GM23338 (cell line): ENCODE results near the gene UBL5. TPM values are rescaled to one million over a fixed set of nuclear protein-coding genes. Genes with fewer than 3 reads are reported as not detected.

Experiments
- ATAC-seq: fragments of 200-7000 bp; cut with Tn5 transposase; 3 replicates; pipeline ENCODE4 v1.9.1; 2020
- DNase-seq: peaks from one replicate; pipeline ENCODE4 v3.0.0-alpha.2; 2015; ENCODE audit warnings: low spot score
- H2AFZ ChIP-seq: fragments of 200-600 bp; sonication (generic); 2 replicates; pipeline ENCODE4 v1.8.0; 2016; ENCODE audit warnings: antibody characterized with exemption, mild to moderate bottlenecking, moderate library complexity
- H3F3A ChIP-seq: fragments of 200-600 bp; sonication (generic); replicated peaks from 2 replicates; pipeline ENCODE4 v1.8.0; 2017; ENCODE audit warnings: antibody characterized with exemption, mixed run types, low read depth
- H3K27ac ChIP-seq: fragments of 200-600 bp; sonication (generic); 2 replicates; pipeline ENCODE4 v1.6.1; 2016; ENCODE audit warnings: low read depth
- H3K27me3 ChIP-seq: fragments of 200-600 bp; sonication (generic); 2 replicates; pipeline ENCODE4 v1.8.0; 2016; ENCODE audit warnings: mild to moderate bottlenecking, mixed run types, moderate library complexity; ENCODE audit not compliant: insufficient read depth
- H3K36me3 ChIP-seq: fragments of 200-600 bp; sonication (generic); 2 replicates; pipeline ENCODE4 v1.8.0; 2016; ENCODE audit warnings: mild to moderate bottlenecking; ENCODE audit not compliant: insufficient read depth
- H3K4me1 ChIP-seq: fragments of 200-600 bp; sonication (generic); 2 replicates; pipeline ENCODE4 v1.8.0; 2016; ENCODE audit warnings: mild to moderate bottlenecking, moderate library complexity; ENCODE audit not compliant: insufficient read depth
- H3K4me2 ChIP-seq: fragments of 200-600 bp; sonication (generic); 2 replicates; pipeline ENCODE4 v1.7.1; 2017; ENCODE audit warnings: mixed run types
- H3K4me3 ChIP-seq: fragments of 200-600 bp; sonication (generic); 2 replicates; pipeline ENCODE4 v1.6.1; 2016; ENCODE audit warnings: mixed run types
- H3K79me2 ChIP-seq: fragments of 200-600 bp; sonication (generic); replicated peaks from 2 replicates; pipeline ENCODE4 v1.8.0; 2017; ENCODE audit warnings: mild to moderate bottlenecking; ENCODE audit not compliant: insufficient read depth
- H3K9me2 ChIP-seq: fragments of 200-600 bp; sonication (generic); 2 replicates; pipeline ENCODE4 v1.8.0; 2017; ENCODE audit not compliant: insufficient read depth
- H4K20me1 ChIP-seq: fragments of 200-600 bp; sonication (generic); replicated peaks from 2 replicates; pipeline ENCODE4 v1.8.0; 2017; ENCODE audit warnings: mild to moderate bottlenecking; ENCODE audit not compliant: insufficient read depth
- H3K27ac Mint-ChIP-seq: 2 replicates; pipeline ENCODE4 v1.8.0; 2020; ENCODE audit warnings: inconsistent platforms, mild to moderate bottlenecking, moderate library complexity, mixed read lengths
- H3K27me3 Mint-ChIP-seq: 3 replicates; pipeline ENCODE4 v1.8.0; 2022; ENCODE audit warnings: low read depth, mild to moderate bottlenecking, moderate library complexity, mixed read lengths, inconsistent platforms; ENCODE audit not compliant: insufficient read depth, poor library complexity
- H3K36me3 Mint-ChIP-seq: 3 replicates; pipeline ENCODE4 v1.8.0; 2021; ENCODE audit warnings: low read depth, mild to moderate bottlenecking, inconsistent platforms, moderate library complexity, mixed read lengths
- H3K4me1 Mint-ChIP-seq: 3 replicates; pipeline ENCODE4 v1.8.0; 2020; ENCODE audit warnings: mild to moderate bottlenecking, inconsistent platforms, mixed read lengths
- H3K4me3 Mint-ChIP-seq: 3 replicates; pipeline ENCODE4 v1.8.0; 2021; ENCODE audit warnings: moderate library complexity, mild to moderate bottlenecking, inconsistent platforms, mixed read lengths
- H3K9me3 Mint-ChIP-seq: 3 replicates; pipeline ENCODE4 v1.8.0; 2020; ENCODE audit warnings: moderate library complexity, mild to moderate bottlenecking, inconsistent platforms, mixed read lengths
- CREB1 ChIP-seq: fragments of 250-450 bp; sonication (Bioruptor Pico); IDR thresholded peaks from 2 replicates; pipeline ENCODE4 v1.5.0; 2020; ENCODE audit warnings: low read depth, mild to moderate bottlenecking, moderate library complexity
- CTCF ChIP-seq, 2 experiments: fragments of 200-600 bp in 1 of 2; sonication (generic) in 1 of 2; conservative IDR thresholded peaks; 2 replicates each; pipeline versions ENCODE4 v1.5.1 to v1.6.1; 2016 to 2017; ENCODE audit warnings: antibody characterized with exemption in 2 of 2, low read depth in 2 of 2, mild to moderate bottlenecking in 2 of 2, moderate library complexity in 1 of 2
- ETS1 ChIP-seq: IDR thresholded peaks from 2 replicates; pipeline ENCODE4 v1.6.1; 2016; ENCODE audit warnings: antibody characterized with exemption
- EZH2 ChIP-seq: fragments of 200-600 bp; sonication (generic); IDR thresholded peaks from one replicate; pipeline ENCODE4 v1.8.0; 2017; ENCODE audit warnings: antibody characterized with exemption, mild to moderate bottlenecking, low read depth; ENCODE audit not compliant: unreplicated experiment
- EZH2phosphoT487 ChIP-seq: fragments of 200-600 bp; sonication (generic); IDR thresholded peaks from one replicate; pipeline ENCODE4 v1.8.1; 2018; ENCODE audit warnings: antibody characterized with exemption; ENCODE audit not compliant: unreplicated experiment
- JUNB ChIP-seq: IDR thresholded peaks from one replicate; pipeline ENCODE4 v1.6.1; 2016; ENCODE audit warnings: antibody characterized with exemption; ENCODE audit not compliant: unreplicated experiment
- NANOG ChIP-seq: IDR thresholded peaks from 2 replicates; pipeline ENCODE4 v1.6.1; 2016; ENCODE audit warnings: antibody characterized with exemption, borderline replicate concordance
- POLR2AphosphoS5 ChIP-seq: IDR thresholded peaks from 2 replicates; pipeline ENCODE4 v1.6.1; 2016; ENCODE audit warnings: antibody characterized with exemption, low read depth
- REST ChIP-seq: IDR thresholded peaks from one replicate; pipeline ENCODE4 v1.6.1; 2018; ENCODE audit warnings: antibody characterized with exemption; ENCODE audit not compliant: unreplicated experiment
- STAT1 ChIP-seq: IDR thresholded peaks from one replicate; pipeline ENCODE4 v1.6.1; 2016; ENCODE audit warnings: antibody characterized with exemption; ENCODE audit not compliant: unreplicated experiment
- ZNF114 ChIP-seq: fragments of 250-450 bp; sonication (Bioruptor Pico); IDR thresholded peaks from 2 replicates; pipeline ENCODE4 v1.5.0; 2020; ENCODE audit warnings: mild to moderate bottlenecking, moderate library complexity
- ZNF331 ChIP-seq: fragments of 250-450 bp; sonication (Bioruptor Pico); IDR thresholded peaks from 2 replicates; pipeline ENCODE4 v1.5.0; 2020; ENCODE audit warnings: low read depth, mild to moderate bottlenecking, moderate library complexity
- ZNF462 ChIP-seq: fragments of 250-450 bp; sonication (Bioruptor Pico); IDR thresholded peaks from 2 replicates; pipeline ENCODE4 v1.5.0; 2020; ENCODE audit warnings: mild to moderate bottlenecking, moderate library complexity
- polyA plus RNA-seq: library from polyadenylated mRNA; unstranded; fragments of >200 nt; fragmentation: Nextera tagmentation; extraction: Ambion mirVana; gene quantifications from 2 replicates; pipeline ENCODE4 v1.2.1, GENCODE V29; 2016
- total RNA-seq: library from RNA; depleted of rRNA; stranded (reverse); fragments of >200 nt; shearing (Covaris generic); gene quantifications from 2 replicates; pipeline ENCODE4 v1.2.3, GENCODE V29; 2014

The UBL5 gene
- total and polyA plus RNA-seq, 2 experiments from 2014 or later, result 304 to 1,371 TPM

GRCh38 chr19:9858766-9859165 lies 31.0 kb downstream of the UBL5 start:
- Mint-ChIP-seq H3K4me3 (no peak overlapping the region), H3K27me3 (peaks cover 12% of the 10 kb centered on the region), H3K9me3 (no peaks in the 10 kb centered on the region), H3K4me1 (no peaks in the 10 kb centered on the region; the same call in 2 of the 3 replicates), H3K27ac (no peak overlapping the region), H3K36me3 (peaks cover 35% of the 10 kb centered on the region; the same call in 2 of the 3 replicates)
- no peak for DNase-seq
- no peak for TF ChIP-seq CREB1 (CRISPR knock-in tag)
- no peak for TF ChIP-seq STAT1
- no peak for TF ChIP-seq ZNF462
- no peak for TF ChIP-seq REST
- no peak for TF ChIP-seq EZH2phosphoT487
- TF ChIP-seq EZH2, result no peak
- TF ChIP-seq JUNB, result no peak
- no peak for TF ChIP-seq ZNF331 (CRISPR knock-in tag)
- no peak for TF ChIP-seq POLR2AphosphoS5
- no peak for TF ChIP-seq ZNF114 (CRISPR knock-in tag)
- TF ChIP-seq CTCF (conservative IDR thresholded peaks at IDR 0.05; ENCODE audit: low read depth in 2 of 2), result no peak
- TF ChIP-seq ETS1, result no peak
- TF ChIP-seq NANOG, result no peak
- Histone ChIP-seq H3K79me2 (no peaks in the 10 kb centered on the region; the same call in 1 of the 2 replicates), H3K27ac (no peak overlapping the region), H3K9me2 (no peaks in the 10 kb centered on the region), H3K36me3 (no peaks in the 10 kb centered on the region; the same call in 1 of the 2 replicates), H4K20me1 (peaks cover 12% of the 10 kb centered on the region; the same call in 1 of the 2 replicates), H3K4me1 (no peaks in the 10 kb centered on the region), H3K4me2 (no peak overlapping the region), H3K27me3 (no peaks in the 10 kb centered on the region), H3F3A (no peaks in the 10 kb centered on the region), H3K4me3 (no peak overlapping the region), H2AFZ (no peak overlapping the region)
- no peak for ATAC-seq
